Endothelial cell (in vitro differentiated cells): Measurements from ENCODE around the gene SLC23A3. TPM values are rescaled to one million over a fixed set of nuclear protein-coding genes. Genes with fewer than 3 reads are reported as not detected.

Source experiments
- DNase-seq: peaks from one replicate; pipeline ENCODE4 v3.0.0; 2021; ENCODE audit warnings: low spot score
- H3K27ac Mint-ChIP-seq: one replicate; pipeline ENCODE4 v1.8.0; 2021; ENCODE audit warnings: mixed read lengths, inconsistent platforms; ENCODE audit not compliant: unreplicated experiment
- H3K27me3 Mint-ChIP-seq: one replicate; pipeline ENCODE4 v1.8.0; 2021; ENCODE audit warnings: mild to moderate bottlenecking, moderate library complexity, mixed read lengths, inconsistent platforms; ENCODE audit not compliant: unreplicated experiment
- H3K36me3 Mint-ChIP-seq: one replicate; pipeline ENCODE4 v1.8.0; 2021; ENCODE audit warnings: mild to moderate bottlenecking, low read depth, mixed read lengths, inconsistent platforms; ENCODE audit not compliant: unreplicated experiment
- H3K4me1 Mint-ChIP-seq: one replicate; pipeline ENCODE4 v1.8.0; 2021; ENCODE audit warnings: mild to moderate bottlenecking, mixed read lengths, inconsistent platforms; ENCODE audit not compliant: unreplicated experiment
- H3K4me3 Mint-ChIP-seq: one replicate; pipeline ENCODE4 v1.8.0; 2021; ENCODE audit warnings: mild to moderate bottlenecking, mixed read lengths, inconsistent platforms; ENCODE audit not compliant: unreplicated experiment
- H3K9me3 Mint-ChIP-seq: one replicate; pipeline ENCODE4 v1.8.0; 2021; ENCODE audit warnings: mixed read lengths, inconsistent platforms; ENCODE audit not compliant: unreplicated experiment
- CTCF ChIP-seq: fragments of 200-600 bp; sonication (generic); IDR thresholded peaks from one replicate; pipeline ENCODE4 v1.5.0; 2021; ENCODE audit warnings: antibody characterized with exemption; ENCODE audit not compliant: unreplicated experiment
- total RNA-seq: library from RNA; stranded (reverse); fragmentation: NEBNext Ultra II Directional; extraction: Animal tissue kit (Norgen Biotek cat#: 25700); gene quantifications from one replicate; pipeline ENCODE4 v1.2.1, GENCODE V29; 2021; ENCODE audit not compliant: unreplicated experiment

The SLC23A3 gene
- total RNA-seq, 1 donor from 2014 or later, result 1.7 TPM

DNA sequence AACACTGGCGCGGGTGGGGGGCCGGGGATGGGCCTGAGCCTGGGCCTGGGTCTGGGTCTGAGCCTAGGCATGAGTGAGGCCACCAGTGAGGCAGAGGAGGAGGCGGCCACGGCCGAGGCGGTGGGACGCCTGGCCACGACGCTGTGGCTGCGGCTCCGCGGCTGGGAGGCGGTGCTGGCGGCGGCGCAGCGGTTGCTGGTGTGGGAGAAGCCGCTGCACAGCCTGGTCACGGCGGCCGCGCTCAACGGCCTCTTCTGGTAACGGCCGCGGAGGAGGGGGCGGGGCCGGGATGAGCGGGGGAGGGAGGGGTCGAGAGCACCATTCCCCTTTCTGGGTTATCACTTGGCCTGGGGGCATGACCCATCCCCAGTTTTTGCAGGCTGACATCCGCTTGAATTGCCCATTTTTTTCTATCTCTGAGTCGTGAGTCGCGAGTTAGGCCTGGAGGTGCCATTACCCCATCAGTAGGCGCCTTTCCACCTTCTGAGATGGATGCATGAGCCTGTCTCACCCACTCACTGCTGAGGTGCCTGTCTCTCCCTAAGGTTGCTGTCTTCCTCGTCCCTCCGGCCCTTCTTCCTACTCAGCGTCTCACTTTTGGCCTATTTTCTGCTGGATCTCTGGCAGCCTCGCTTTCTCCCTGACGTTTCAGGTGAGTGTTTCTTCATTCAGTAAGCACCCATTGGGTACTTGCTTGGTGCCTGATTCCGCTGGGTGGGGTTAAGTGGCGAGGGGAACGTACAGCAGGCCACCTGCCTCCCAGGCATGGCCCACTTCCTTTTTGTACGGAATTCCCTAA is 8.7 kb upstream of the SLC23A3 start:
- DNase-seq, result peak; percentile 54
- H3K9me3 Mint-ChIP-seq, result no peaks in the 10 kb centered on the region
- TF ChIP-seq CTCF, result no peak
- peaks cover 24% of the 10 kb centered on the region for H3K27me3 Mint-ChIP-seq
- H3K27ac Mint-ChIP-seq, result peak overlapping the region; percentile 87
- peaks cover 57% of the 10 kb centered on the region for H3K36me3 Mint-ChIP-seq
- H3K4me3 Mint-ChIP-seq, result peak overlapping the region; percentile 94
- peaks cover 50% of the 10 kb centered on the region for H3K4me1 Mint-ChIP-seq

- peaks cover 21% of the 10 kb centered on the region for H3K27me3 Mint-ChIP-seq
- peak within 1 kb of the TSS; percentile 99 for H3K4me3 Mint-ChIP-seq
- peak; percentile 83 for DNase-seq
- H3K9me3 Mint-ChIP-seq, result no peaks in the 10 kb centered on the region
- peak within 1 kb of the TSS; percentile 100 for H3K27ac Mint-ChIP-seq
- peaks cover 48% of the 10 kb centered on the region for H3K36me3 Mint-ChIP-seq
- H3K4me1 Mint-ChIP-seq, result peaks cover 48% of the 10 kb centered on the region
- TF ChIP-seq CTCF, result peak; percentile 52
Measured at GRCh38 chr2:219177552-219178376, 7.9 kb upstream of the SLC23A3 start, which contains the start of gene RETREG2. RETREG2 (plus strand) TSS chr2:219178275; CDS start chr2:219178353, 78 bp downstream.

DNA sequence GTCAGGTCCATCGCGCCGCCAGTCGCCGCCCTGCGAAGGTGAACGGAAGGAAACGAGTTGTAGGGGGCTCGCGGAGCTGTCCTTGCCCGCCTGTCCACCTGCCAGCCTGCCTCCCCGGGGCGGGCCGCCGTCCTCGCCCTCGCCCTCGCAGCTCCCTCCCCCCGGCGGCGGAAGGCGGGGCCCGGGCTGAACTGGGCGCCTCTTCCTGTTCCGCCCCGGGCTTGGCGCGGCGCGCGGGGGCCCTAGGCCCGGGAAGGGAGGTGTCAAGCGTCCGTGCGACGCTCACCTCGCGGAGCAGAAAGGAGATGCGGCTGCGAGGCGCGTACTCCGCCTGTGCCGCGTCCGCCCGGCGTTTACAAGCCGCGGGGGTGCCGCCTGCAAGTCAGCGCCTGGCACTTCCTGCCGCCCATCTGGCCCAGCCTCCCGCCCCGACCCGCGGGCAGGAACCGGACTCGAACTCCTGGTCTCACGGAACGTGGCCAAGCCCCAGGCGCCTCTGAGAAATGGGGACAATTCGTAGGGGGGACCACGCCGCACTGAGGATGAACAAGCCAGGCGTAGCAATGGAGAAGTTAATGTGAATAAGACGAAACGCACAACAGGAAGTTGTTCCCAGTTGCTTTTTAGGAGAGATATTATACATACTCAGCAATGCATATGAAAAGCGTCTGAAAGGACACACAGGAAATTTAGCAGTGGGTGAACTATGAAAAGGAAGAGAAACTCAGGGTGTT is 7.2 kb upstream of the SLC23A3 start, which contains the start of gene CNPPD1:
Gene CNPPD1, minus strand, starts transcription at position 108 of the 734 bp plus-strand sequence. Its CDS starts 97 bp downstream, at position 11.
- peaks cover 47% of the 10 kb centered on the region for H3K36me3 Mint-ChIP-seq
- H3K27me3 Mint-ChIP-seq, result peaks cover 20% of the 10 kb centered on the region
- H3K27ac Mint-ChIP-seq, result peak within 1 kb of the TSS; percentile 100
- H3K9me3 Mint-ChIP-seq, result no peaks in the 10 kb centered on the region
- TF ChIP-seq CTCF, result no peak
- peaks cover 46% of the 10 kb centered on the region for H3K4me1 Mint-ChIP-seq
- H3K4me3 Mint-ChIP-seq, result peak within 1 kb of the TSS; percentile 99
- DNase-seq, result peak; percentile 83

- Mint-ChIP-seq H3K36me3 (peaks cover 47% of the 10 kb centered on the region), H3K4me1 (peaks cover 42% of the 10 kb centered on the region), H3K27me3 (peaks cover 22% of the 10 kb centered on the region), H3K27ac (peak overlapping the region; percentile 74), H3K9me3 (no peaks in the 10 kb centered on the region), H3K4me3 (peak overlapping the region; percentile 91)
- no peak for DNase-seq
- TF ChIP-seq CTCF, result no peak
Measured at GRCh38 chr2:219175928-219176817, 6.3 kb upstream of the SLC23A3 start.
